DMS79 (cell line): ENCODE results near the gene CDK15.

Experiments
- DNase-seq: peaks from one replicate; lab custom pipeline; 2025; lab: John Stamatoyannopoulos, UW

The CDK15 gene

GRCh38 chr2:201938781-201939180 is 132.4 kb downstream of the CDK15 start:
- no peak for DNase-seq

GRCh38 chr2:201939453-201939941 is 133.2 kb downstream of the CDK15 start:
- peak; percentile 81 for DNase-seq

- no peak for DNase-seq
Observed at GRCh38 chr2:201942531-201942930, 136.2 kb downstream of the CDK15 start.
